HepG2 (cell line): Measurements from ENCODE around the gene ELP2. TPM values are rescaled to one million over a fixed set of nuclear protein-coding genes. Genes with fewer than 3 reads are reported as not detected.
"Not testable (repeated sequence)": the region's sequence is repeated elsewhere in the genome, so short reads cannot be mapped to it uniquely, and the experiment has no call there.

Source experiments
- ATAC-seq: fragments of 200-7000 bp; cut with Tn5 transposase; 3 replicates; pipeline ENCODE4 v1.9.1; 2020; ENCODE audit warnings: mild to moderate bottlenecking, moderate library complexity
- BruUV-seq: library from RNA; stranded (reverse); fragments of 400-500 nt; replicated peaks from 2 replicates; lab custom pipeline; 2021; lab: Mats Ljungman, UMichigan
- CTCF ChIA-PET: fragments of 300-600 bp; formaldehyde crosslinking; extraction: SDS; loops from one replicate; lab custom pipeline; 2021; ENCODE audit warnings: low total read pairs, inconsistent platforms, low intra/inter-chr PET ratio; lab: Yijun Ruan, JAX
- POLR2A ChIA-PET: fragments of 350-600 bp; sonication (Branson Sonifier 250); formaldehyde crosslinking; loops from one replicate; lab custom pipeline; 2020; ENCODE audit warnings: antibody characterized with exemption, inconsistent platforms; lab: Yijun Ruan, JAX
- DNase-seq: peaks from one replicate; pipeline ENCODE4 v3.0.0-alpha.2; 2015; ENCODE audit warnings: low spot score
- FAIRE-seq: peaks from 3 replicates; lab custom pipeline; 2011; peaks lifted over from hg19 to GRCh38; lab: Jason Lieb, UNC
- H2AFZ ChIP-seq: one replicate; pipeline ENCODE4 v1.6.1; 2011; ENCODE audit warnings: low read length, inconsistent platforms
- H3K27ac ChIP-seq: fragments of 300-600 bp; 3 replicates; pipeline ENCODE4 v1.8.0; 2011; ENCODE audit warnings: mixed run types, mild to moderate bottlenecking, mixed read lengths, low read length, inconsistent platforms; ENCODE audit not compliant: insufficient read depth; ENCODE audit errors: extremely low read length
- H3K27me3 ChIP-seq, 2 experiments: fragments of 200-600 bp in 1 of 2; 2 replicates in 1 of 2; 3 replicates in 1 of 2; pipeline versions ENCODE4 v1.6.0 to v1.8.0; 2011; ENCODE audit warnings: low read length in 2 of 2, mild to moderate bottlenecking in 2 of 2, moderate library complexity in 2 of 2, inconsistent platforms in 1 of 2; ENCODE audit not compliant: insufficient read depth in 2 of 2, control insufficient read depth in 1 of 2
- H3K36me3 ChIP-seq, 2 experiments: fragments of 200-600 bp in 1 of 2; replicated peaks in 1 of 2; 2 replicates in 1 of 2; 3 replicates in 1 of 2; pipeline versions ENCODE4 v1.5.1 to v1.8.0; 2011; ENCODE audit warnings: low read length in 2 of 2, inconsistent platforms in 1 of 2; ENCODE audit not compliant: insufficient read depth in 2 of 2, control insufficient read depth in 1 of 2
- H3K4me1 ChIP-seq: 2 replicates; pipeline ENCODE4 v1.5.1; 2012; ENCODE audit warnings: low read length, inconsistent platforms; ENCODE audit not compliant: insufficient read depth
- H3K4me2 ChIP-seq: 2 replicates; pipeline ENCODE4 v1.6.0; 2011; ENCODE audit warnings: low read depth, low read length, inconsistent platforms
- H3K4me3 ChIP-seq, 3 experiments: fragments of 200-600 bp in 1 of 3; sonication (generic), shearing (Covaris generic) in 1 of 3; replicated peaks in 1 of 3; 2 replicates each; pipeline ENCODE4 v1.5.1; 2011 to 2016; ENCODE audit warnings: low read length in 3 of 3, inconsistent platforms in 2 of 3, low read depth in 2 of 3, mild to moderate bottlenecking in 2 of 3, control low read depth in 1 of 3, mixed read lengths in 1 of 3; ENCODE audit not compliant: insufficient read depth in 1 of 3
- H3K79me2 ChIP-seq: one replicate; pipeline ENCODE4 v1.6.1; 2011; ENCODE audit warnings: low read length, inconsistent platforms; ENCODE audit not compliant: insufficient read depth
- H3K9ac ChIP-seq: 2 replicates; pipeline ENCODE4 v1.6.0; 2011; ENCODE audit warnings: mild to moderate bottlenecking, low read depth, low read length, inconsistent platforms; ENCODE audit not compliant: insufficient read depth
- H3K9me3 ChIP-seq: 2 replicates; pipeline ENCODE4 v1.5.1; 2012; ENCODE audit warnings: mild to moderate bottlenecking, low read length
- H4K20me1 ChIP-seq: 2 replicates; pipeline ENCODE4 v1.6.0; 2011; ENCODE audit warnings: inconsistent platforms, mild to moderate bottlenecking, low read length, moderate library complexity; ENCODE audit not compliant: insufficient read depth
- AHR ChIP-seq: IDR thresholded peaks from 2 replicates; pipeline ENCODE4 v1.6.1; 2018; ENCODE audit warnings: missing genetic modification reagents, missing compliant biosample characterization
- CBX1 ChIP-seq: IDR thresholded peaks from one replicate; pipeline ENCODE4 v1.6.1; 2016; ENCODE audit warnings: antibody characterized with exemption, low read depth
- MTA1 ChIP-seq: sonication (generic); formaldehyde crosslinking; IDR thresholded peaks from 2 replicates; pipeline ENCODE4 v1.4.0; 2020; ENCODE audit warnings: missing genetic modification reagents, mild to moderate bottlenecking, borderline replicate concordance
- SCMH1 ChIP-seq: sonication (generic); formaldehyde crosslinking; IDR thresholded peaks from 2 replicates; pipeline ENCODE4 v1.9.0; 2021; ENCODE audit warnings: missing genetic modification reagents, mild to moderate bottlenecking, borderline replicate concordance
- ZNF567 ChIP-seq: sonication (generic); formaldehyde crosslinking; IDR thresholded peaks from 2 replicates; pipeline ENCODE4 v1.8.1; 2023; ENCODE audit warnings: mild to moderate bottlenecking, missing genetic modification reagents, borderline replicate concordance
- ZNF672 ChIP-seq: sonication (generic); formaldehyde crosslinking; IDR thresholded peaks from 2 replicates; pipeline ENCODE4 v1.8.1; 2022; ENCODE audit warnings: missing genetic modification reagents
- ZNF784 ChIP-seq: sonication (generic); formaldehyde crosslinking; IDR thresholded peaks from 2 replicates; pipeline ENCODE4 v1.5.1; 2020; ENCODE audit warnings: missing genetic modification reagents, mild to moderate bottlenecking, borderline replicate concordance
- WGBS: methylation state at CpG from one replicate; pipeline ENCODE4 v1.1.6; 2017; ENCODE audit warnings: low lambda C conversion rate; 5-methylcytosine and 5-hydroxymethylcytosine counted together
- in situ Hi-C: cut with HindIII; loops from 2 replicates; pipeline ENCODE4 v1.10.0; 2017; ENCODE audit warnings: low pct_unique_long_range_greater_than_20kb; ENCODE audit not compliant: extremely low pct_ligation_motif_present
- intact Hi-C: fragments of 100-400 bp; cut with micrococcal nuclease; formaldehyde crosslinking; loops from one replicate; pipeline ENCODE4 v1.10.0; 2022; ENCODE audit not compliant: unreplicated experiment
- polyA plus RNA-seq, 8 experiments: library from polyadenylated mRNA; depleted of rRNA in 3 of 8; stranded (reverse) in 7 of 8; unstranded in 1 of 8; fragments of >200 nt; fragmentation: Illumina TruSeq in 4 of 8; extraction: Trizol in 4 of 8; gene quantifications; 2 replicates each; pipeline versions ENCODE4 v1.2.1 to v1.2.3, GENCODE V29; 2011 to 2016; ENCODE audit warnings: low read depth in 4 of 8, missing spikeins in 1 of 8, mixed read lengths in 1 of 8; ENCODE audit not compliant: insufficient read depth in 1 of 8
- total RNA-seq, 5 experiments: library from RNA; depleted of rRNA; stranded (reverse); fragments of >200 nt; fragmentation: Illumina TruSeq; extraction: Trizol; gene quantifications; 2 replicates each; pipeline ENCODE4 v1.2.3, GENCODE V29; 2016; ENCODE audit warnings: low read depth in 1 of 5

The ELP2 gene
- total and polyA plus RNA-seq, 2 of the 13 experiments (the other 11 are each of a cell fraction or from before 2014, with no cell fraction given) = 98.7 to 100 TPM

DNA sequence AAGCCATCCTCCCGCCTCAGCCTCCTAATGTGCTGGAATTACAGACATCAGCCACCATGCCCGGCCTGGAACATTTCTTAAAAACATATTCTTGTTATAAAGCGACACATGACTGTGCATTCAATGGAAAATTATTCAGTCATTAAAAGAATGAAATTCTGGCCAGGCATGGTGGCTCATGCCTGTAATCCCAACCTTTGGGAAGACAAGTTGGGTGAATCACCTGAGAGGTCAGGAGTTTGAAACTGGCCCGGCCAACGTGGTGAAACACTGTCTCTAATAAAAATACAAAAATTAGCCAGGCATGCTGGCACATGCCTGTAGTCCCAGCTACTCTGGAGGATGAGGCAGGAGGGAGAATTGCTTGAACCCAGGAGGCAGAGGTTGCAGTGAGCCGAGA, 40.7 kb upstream of the ELP2 start:
- peaks cover 1 to 8% of the 10 kb centered on the region in 2 experiments; a peak in 2 of 5 replicates for H3K27me3 ChIP-seq
- no peaks in the 10 kb centered on the region for H3K9me3 ChIP-seq
- no peak for FAIRE-seq
- H3K79me2 ChIP-seq = no peaks in the 10 kb centered on the region
- no peaks in the 10 kb centered on the region for H3K36me3 ChIP-seq
- no TSS peak for BruUV-seq
- intact Hi-C loops = no loop called here
- no peak for ATAC-seq
- peaks cover 6% of the 10 kb centered on the region; the same call in 1 of the 2 replicates for H3K4me1 ChIP-seq
- ChIA-PET CTCF (no interaction called here), POLR2A (no interaction called here)
- no peak overlapping the region for H3K9ac ChIP-seq
- in situ Hi-C loops = no loop called here
- DNase-seq = no peak
- no peak overlapping the region for H2AFZ ChIP-seq
- H3K4me2 ChIP-seq = no peak overlapping the region
- WGBS = 49% methylated on average over 6 of the region's 6 CpGs
- no peaks in the 10 kb centered on the region for H4K20me1 ChIP-seq
- TF ChIP-seq ZNF784 (no peak), CBX1 (no peak), MTA1 (CRISPR knock-in tag) (no peak), AHR (CRISPR knock-in tag) (no peak), ZNF672 (CRISPR knock-in tag) (no peak), SCMH1 (CRISPR knock-in tag) (no peak), ZNF567 (CRISPR knock-in tag) (no peak)
- no peak overlapping the region for H3K4me3 ChIP-seq
- H3K27ac ChIP-seq = no peak overlapping the region

- CTCF ChIA-PET, H2AFZ ChIP-seq, ATAC-seq, H3K36me3 ChIP-seq, H3K4me3 ChIP-seq, H3K9me3 ChIP-seq, H3K4me1 ChIP-seq, DNase-seq, H3K79me2 ChIP-seq, intact Hi-C loops, H3K9ac ChIP-seq, H3K4me2 ChIP-seq, H3K27me3 ChIP-seq, FAIRE-seq, H3K27ac ChIP-seq, BruUV-seq, H4K20me1 ChIP-seq, POLR2A ChIA-PET: not testable (repeated sequence)
- WGBS = 3% methylated on average over 5 of the region's 5 CpGs
- in situ Hi-C loops = loop anchor here (5.0 to 10.0 kb wide), 3 partner anchors 190 to 483 kb away; no protein-coding TSS in a partner anchor
Measured at GRCh38 chr18:36092116-36092515, 37.6 kb upstream of the ELP2 start.
